Astrocyte (in vitro differentiated cells and primary cell): ENCODE measurements around the gene ATF6. TPM values are rescaled to one million over a fixed set of nuclear protein-coding genes. Genes with fewer than 3 reads are reported as not detected.

Experiments used
- DNase-seq: peaks from one replicate; pipeline ENCODE4 v3.0.0-alpha.2; 2010; ENCODE audit warnings: low read depth
- FAIRE-seq: peaks from 2 replicates; lab custom pipeline; 2011; peaks lifted over from hg19 to GRCh38; lab: Jason Lieb, UNC
- H2AFZ ChIP-seq: 2 replicates; pipeline ENCODE4 v1.6.0; 2012; ENCODE audit warnings: low read depth, low read length, inconsistent platforms
- H3K27ac ChIP-seq: 2 replicates; pipeline ENCODE4 v1.5.1; 2011; ENCODE audit warnings: low read depth, low read length, inconsistent platforms
- H3K27me3 ChIP-seq: 2 replicates; pipeline ENCODE4 v1.6.0; 2011; ENCODE audit warnings: low read length, inconsistent platforms; ENCODE audit not compliant: insufficient read depth
- H3K36me3 ChIP-seq: 2 replicates; pipeline ENCODE4 v1.5.1; 2011; ENCODE audit warnings: low read length, inconsistent platforms; ENCODE audit not compliant: insufficient read depth
- H3K4me1 ChIP-seq: 2 replicates; pipeline ENCODE4 v1.5.1; 2011; ENCODE audit warnings: low read length, inconsistent platforms; ENCODE audit not compliant: insufficient read depth
- H3K4me2 ChIP-seq: 2 replicates; pipeline ENCODE4 v1.6.0; 2012; ENCODE audit warnings: low read length, inconsistent platforms
- H3K4me3 ChIP-seq: 2 replicates; pipeline ENCODE4 v1.5.1; 2011; ENCODE audit warnings: low read depth, mild to moderate bottlenecking, low read length, inconsistent platforms; ENCODE audit not compliant: insufficient read depth
- H3K79me2 ChIP-seq: 2 replicates; pipeline ENCODE4 v1.6.0; 2012; ENCODE audit warnings: mild to moderate bottlenecking, low read length, inconsistent platforms; ENCODE audit not compliant: insufficient read depth
- H3K9ac ChIP-seq: 2 replicates; pipeline ENCODE4 v1.6.0; 2012; ENCODE audit warnings: mild to moderate bottlenecking, low read length, inconsistent platforms
- H3K9me3 ChIP-seq: 2 replicates; pipeline ENCODE4 v1.5.1; 2012; ENCODE audit warnings: low read depth, mild to moderate bottlenecking, low read length, inconsistent platforms; ENCODE audit not compliant: insufficient read depth
- H4K20me1 ChIP-seq: 2 replicates; pipeline ENCODE4 v1.6.0; 2012; ENCODE audit warnings: low read length, inconsistent platforms; ENCODE audit not compliant: insufficient read depth
- H3K27ac Mint-ChIP-seq: one replicate; pipeline ENCODE4 v1.8.0; 2021; ENCODE audit warnings: mild to moderate bottlenecking, mixed read lengths; ENCODE audit not compliant: unreplicated experiment
- H3K27me3 Mint-ChIP-seq: one replicate; pipeline ENCODE4 v1.8.0; 2021; ENCODE audit warnings: low read depth, mixed read lengths; ENCODE audit not compliant: unreplicated experiment
- H3K36me3 Mint-ChIP-seq: one replicate; pipeline ENCODE4 v1.8.0; 2021; ENCODE audit warnings: low read depth, mixed read lengths; ENCODE audit not compliant: unreplicated experiment
- H3K4me1 Mint-ChIP-seq: one replicate; pipeline ENCODE4 v1.8.0; 2021; ENCODE audit warnings: low read depth, mixed read lengths; ENCODE audit not compliant: unreplicated experiment
- H3K4me3 Mint-ChIP-seq: one replicate; pipeline ENCODE4 v1.8.0; 2021; ENCODE audit warnings: mild to moderate bottlenecking, moderate library complexity, mixed read lengths; ENCODE audit not compliant: unreplicated experiment
- H3K9me3 Mint-ChIP-seq: one replicate; pipeline ENCODE4 v1.8.0; 2021; ENCODE audit warnings: mild to moderate bottlenecking, mixed read lengths; ENCODE audit not compliant: unreplicated experiment
- CTCF ChIP-seq: IDR thresholded peaks from 2 replicates; pipeline ENCODE4 v1.5.1; 2011; ENCODE audit warnings: low read depth, mild to moderate bottlenecking, inconsistent platforms, low read length, moderate library complexity; ENCODE audit not compliant: insufficient read depth
- EZH2 ChIP-seq: IDR thresholded peaks from 2 replicates; pipeline ENCODE4 v1.6.1; 2012; ENCODE audit warnings: mild to moderate bottlenecking, low read length, inconsistent platforms; ENCODE audit not compliant: insufficient read depth
- total RNA-seq: library from RNA; stranded (reverse); gene quantifications from 2 replicates; pipeline ENCODE4 v1.2.1, GENCODE V29; 2021

The ATF6 gene
- total RNA-seq, 1 donor from 2014 or later, result 25.4 TPM

DNA sequence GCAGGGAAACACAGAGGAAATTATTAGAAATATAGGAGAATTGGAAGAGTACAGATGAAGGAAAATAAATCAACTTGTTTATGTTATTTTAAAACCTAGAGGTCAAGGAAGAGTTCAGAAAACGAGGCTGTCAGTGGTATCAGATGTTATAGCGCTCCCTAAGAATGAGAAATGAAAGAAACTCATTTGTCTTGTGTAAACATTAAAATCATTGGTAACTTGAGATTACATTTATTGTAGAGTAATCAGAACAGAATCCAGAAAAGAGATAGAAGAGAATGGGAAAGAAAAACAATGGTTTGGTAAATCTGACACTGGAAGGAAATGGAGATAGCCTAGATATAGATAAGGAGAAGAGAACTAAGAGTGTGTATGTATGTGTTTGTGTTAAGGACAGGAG lies 106.4 kb downstream of the ATF6 start:
- Histone ChIP-seq H2AFZ (no peak overlapping the region), H3K79me2 (no peaks in the 10 kb centered on the region), H3K4me2 (no peak overlapping the region), H3K27ac (no peak overlapping the region), H3K4me1 (no peaks in the 10 kb centered on the region), H3K27me3 (no peaks in the 10 kb centered on the region), H3K9ac (no peak overlapping the region), H3K4me3 (no peak overlapping the region), H4K20me1 (no peaks in the 10 kb centered on the region), H3K9me3 (no peaks in the 10 kb centered on the region), H3K36me3 (no peaks in the 10 kb centered on the region)
- TF ChIP-seq EZH2, result no peak
- TF ChIP-seq CTCF, result no peak
- H3K4me3 Mint-ChIP-seq, result no peak overlapping the region
- no peak overlapping the region for H3K27ac Mint-ChIP-seq
- H3K9me3 Mint-ChIP-seq, result no peaks in the 10 kb centered on the region
- peaks cover 3% of the 10 kb centered on the region for H3K36me3 Mint-ChIP-seq
- no peak for DNase-seq
- peaks cover 2% of the 10 kb centered on the region for H3K4me1 Mint-ChIP-seq
- no peak for FAIRE-seq
- H3K27me3 Mint-ChIP-seq, result no peaks in the 10 kb centered on the region

DNA sequence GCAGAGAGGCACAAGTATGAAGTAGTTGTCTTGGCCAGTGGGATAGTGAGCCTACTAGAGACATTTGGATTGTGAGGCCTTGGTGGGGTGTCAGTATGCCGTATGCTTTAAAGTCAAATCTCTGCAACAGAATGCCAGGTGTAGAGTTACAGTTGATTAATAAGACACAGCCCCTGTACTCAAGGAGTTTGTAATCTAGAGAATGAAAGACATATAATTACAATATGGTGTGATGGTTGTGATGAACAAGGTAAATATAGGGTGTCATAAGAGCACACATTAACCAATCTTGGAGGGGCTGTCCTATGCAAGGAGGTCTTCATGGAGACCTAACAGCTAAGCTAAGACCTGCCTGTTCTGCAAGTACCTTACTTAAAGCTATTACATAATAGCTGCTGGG lies 113.1 kb downstream of the ATF6 start:
- Mint-ChIP-seq H3K9me3 (no peaks in the 10 kb centered on the region), H3K4me3 (no peak overlapping the region), H3K4me1 (no peaks in the 10 kb centered on the region), H3K27ac (no peak overlapping the region), H3K36me3 (no peaks in the 10 kb centered on the region), H3K27me3 (no peaks in the 10 kb centered on the region)
- FAIRE-seq (no peak), DNase-seq (no peak)
- TF ChIP-seq EZH2, result no peak
- TF ChIP-seq CTCF, result no peak
- Histone ChIP-seq H3K9ac (no peak overlapping the region), H3K4me3 (no peak overlapping the region), H3K79me2 (no peaks in the 10 kb centered on the region), H3K36me3 (no peaks in the 10 kb centered on the region), H2AFZ (no peak overlapping the region), H3K27me3 (no peaks in the 10 kb centered on the region), H3K27ac (no peak overlapping the region), H4K20me1 (no peaks in the 10 kb centered on the region), H3K4me2 (no peak overlapping the region), H3K4me1 (no peaks in the 10 kb centered on the region), H3K9me3 (no peaks in the 10 kb centered on the region)

- H3K27ac Mint-ChIP-seq, result no peak overlapping the region
Measured at GRCh38 chr1:161884475-161884874, 118.4 kb downstream of the ATF6 start.

More at GRCh38 chr1:161884475-161884874, 118.4 kb downstream of the ATF6 start:
- no peaks in the 10 kb centered on the region for H3K36me3 ChIP-seq
- TF ChIP-seq EZH2, result no peak
- no peak for TF ChIP-seq CTCF
- no peak overlapping the region for H3K4me3 Mint-ChIP-seq
- no peak overlapping the region for H2AFZ ChIP-seq
- FAIRE-seq (no peak), DNase-seq (no peak)
- peaks cover 11% of the 10 kb centered on the region for H3K4me1 Mint-ChIP-seq
- H3K27me3 ChIP-seq, result no peaks in the 10 kb centered on the region
- H3K79me2 ChIP-seq, result no peaks in the 10 kb centered on the region
- H3K4me2 ChIP-seq, result peak overlapping the region; percentile 62
- H3K9ac ChIP-seq, result no peak overlapping the region
- no peaks in the 10 kb centered on the region for H3K9me3 Mint-ChIP-seq
- no peaks in the 10 kb centered on the region for H3K27me3 Mint-ChIP-seq
- peak overlapping the region; percentile 45 for H3K27ac ChIP-seq
- H3K36me3 Mint-ChIP-seq, result no peaks in the 10 kb centered on the region
- peaks cover 9% of the 10 kb centered on the region for H3K4me1 ChIP-seq
- H3K9me3 ChIP-seq, result no peaks in the 10 kb centered on the region
- no peak overlapping the region for H3K4me3 ChIP-seq
- no peaks in the 10 kb centered on the region for H4K20me1 ChIP-seq
